Measurements from ENCODE around the gene SPPL2A. TPM values are rescaled to one million over a fixed set of nuclear protein-coding genes. Genes with fewer than 3 reads are reported as not detected.
A peak's percentile ranks its signal among the peaks of the same experiment; 100 is the strongest.

Gene SPPL2A
- total RNA-seq, 1 donor from 2014 or later = 78.0 TPM

DNA sequence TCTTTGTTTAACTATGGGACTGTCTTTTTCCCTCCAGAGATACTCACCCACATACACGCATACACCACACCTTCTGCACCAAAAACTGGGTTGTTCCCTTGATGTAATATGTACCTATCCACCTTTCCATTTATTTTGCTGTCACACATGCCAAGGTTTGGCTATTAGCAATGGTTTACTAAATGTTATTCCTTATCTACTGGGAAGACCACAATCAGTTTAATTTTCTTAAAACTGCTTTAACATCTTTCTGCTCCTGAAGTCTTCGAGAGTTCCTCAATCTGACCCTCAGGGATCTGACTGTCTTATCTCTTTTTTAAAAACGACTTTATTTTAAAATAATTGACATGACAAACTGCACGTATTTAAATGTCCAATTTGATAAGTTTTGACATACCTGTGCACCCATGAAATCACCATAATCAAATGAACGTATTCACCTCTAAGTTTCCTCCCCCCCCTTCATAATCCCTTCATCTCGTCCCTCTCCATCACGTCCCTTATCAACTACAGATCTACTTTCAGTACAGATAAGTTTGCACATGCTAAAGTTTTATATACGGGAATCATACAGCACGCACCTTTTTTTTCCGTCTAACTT is 78.1 kb downstream of the SPPL2A start:
- Histone ChIP-seq H3K36me3 (no peaks in the 10 kb centered on the region), H3K27me3 (ENCODE audit: low read depth) (no peaks in the 10 kb centered on the region), H3K4me3 (peak overlapping the region; percentile 92), H3K9me3 (replicated peaks) (no peaks in the 10 kb centered on the region), H3K27ac (replicated peaks) (peak overlapping the region; percentile 97), H3K4me1 (peaks cover 47% of the 10 kb centered on the region)
- DNase-seq = no peak
- TF ChIP-seq, protein P1, sequence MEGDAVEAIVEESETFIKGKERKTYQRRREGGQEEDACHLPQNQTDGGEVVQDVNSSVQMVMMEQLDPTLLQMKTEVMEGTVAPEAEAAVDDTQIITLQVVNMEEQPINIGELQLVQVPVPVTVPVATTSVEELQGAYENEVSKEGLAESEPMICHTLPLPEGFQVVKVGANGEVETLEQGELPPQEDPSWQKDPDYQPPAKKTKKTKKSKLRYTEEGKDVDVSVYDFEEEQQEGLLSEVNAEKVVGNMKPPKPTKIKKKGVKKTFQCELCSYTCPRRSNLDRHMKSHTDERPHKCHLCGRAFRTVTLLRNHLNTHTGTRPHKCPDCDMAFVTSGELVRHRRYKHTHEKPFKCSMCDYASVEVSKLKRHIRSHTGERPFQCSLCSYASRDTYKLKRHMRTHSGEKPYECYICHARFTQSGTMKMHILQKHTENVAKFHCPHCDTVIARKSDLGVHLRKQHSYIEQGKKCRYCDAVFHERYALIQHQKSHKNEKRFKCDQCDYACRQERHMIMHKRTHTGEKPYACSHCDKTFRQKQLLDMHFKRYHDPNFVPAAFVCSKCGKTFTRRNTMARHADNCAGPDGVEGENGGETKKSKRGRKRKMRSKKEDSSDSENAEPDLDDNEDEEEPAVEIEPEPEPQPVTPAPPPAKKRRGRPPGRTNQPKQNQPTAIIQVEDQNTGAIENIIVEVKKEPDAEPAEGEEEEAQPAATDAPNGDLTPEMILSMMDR (IDR thresholded peaks at IDR 0.05; ENCODE audit: borderline replicate concordance) = no peak
- intact Hi-C loops (cut with micrococcal nuclease) = no loop called here

DNA sequence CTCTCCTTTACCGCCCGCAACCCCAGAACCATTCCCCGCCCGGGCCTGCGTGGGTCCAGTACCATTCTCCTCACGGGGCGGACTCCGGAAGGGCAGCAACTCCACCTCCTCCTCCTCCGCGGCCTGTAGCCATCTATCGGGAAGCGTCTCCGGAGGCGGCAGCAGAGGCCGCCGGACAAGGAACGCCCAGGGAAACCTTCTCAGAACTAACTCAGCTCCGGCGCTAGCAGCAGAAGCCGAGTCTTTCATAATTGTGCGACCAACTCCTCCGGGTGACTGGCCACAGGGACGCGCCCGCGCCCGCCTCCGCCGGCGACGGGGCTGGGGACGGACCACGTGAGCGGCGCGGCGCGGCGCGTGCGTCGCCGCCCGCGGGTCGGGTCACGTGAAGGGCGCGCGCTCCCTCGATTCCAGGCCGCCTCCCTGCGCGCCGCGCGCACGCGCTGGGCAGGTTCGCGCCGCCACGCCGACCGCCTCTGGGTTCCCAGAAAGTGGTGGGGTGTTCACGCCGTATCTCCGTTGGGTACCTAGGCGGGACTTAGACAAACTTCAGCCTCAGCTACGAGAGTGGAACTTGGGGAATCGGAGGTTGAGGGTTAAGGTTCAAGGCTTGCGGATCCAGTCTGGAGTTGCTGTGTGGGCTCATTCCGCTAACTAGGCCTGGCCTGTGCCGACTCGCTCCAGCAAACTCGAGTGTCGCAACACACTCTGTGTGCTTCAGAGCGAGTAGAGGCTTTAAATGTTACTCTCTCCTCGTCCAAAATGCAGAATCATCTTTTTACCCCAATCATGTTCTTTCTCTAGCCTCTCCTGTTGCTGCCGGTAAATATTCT is 78.8 kb downstream of the SPPL2A start, which contains the start of gene TRPM7:
Gene TRPM7, minus strand, starts transcription at position 329 of the 833 bp plus-strand sequence. Its CDS starts 264 bp downstream, at position 65.
- H3K36me3 ChIP-seq = no peaks in the 10 kb centered on the region
- intact Hi-C loops (cut with micrococcal nuclease) = no loop called here
- H3K27ac ChIP-seq (replicated peaks) = peak within 1 kb of the TSS; percentile 97
- TF ChIP-seq, protein P1 (IDR thresholded peaks at IDR 0.05; ENCODE audit: borderline replicate concordance) = no peak
- no peaks in the 10 kb centered on the region for H3K27me3 ChIP-seq (ENCODE audit: low read depth)
- H3K4me1 ChIP-seq = peaks cover 54% of the 10 kb centered on the region
- DNase-seq = peak; percentile 92
- peak within 1 kb of the TSS; percentile 92 for H3K4me3 ChIP-seq
- H3K9me3 ChIP-seq (replicated peaks) = no peaks in the 10 kb centered on the region

DNA sequence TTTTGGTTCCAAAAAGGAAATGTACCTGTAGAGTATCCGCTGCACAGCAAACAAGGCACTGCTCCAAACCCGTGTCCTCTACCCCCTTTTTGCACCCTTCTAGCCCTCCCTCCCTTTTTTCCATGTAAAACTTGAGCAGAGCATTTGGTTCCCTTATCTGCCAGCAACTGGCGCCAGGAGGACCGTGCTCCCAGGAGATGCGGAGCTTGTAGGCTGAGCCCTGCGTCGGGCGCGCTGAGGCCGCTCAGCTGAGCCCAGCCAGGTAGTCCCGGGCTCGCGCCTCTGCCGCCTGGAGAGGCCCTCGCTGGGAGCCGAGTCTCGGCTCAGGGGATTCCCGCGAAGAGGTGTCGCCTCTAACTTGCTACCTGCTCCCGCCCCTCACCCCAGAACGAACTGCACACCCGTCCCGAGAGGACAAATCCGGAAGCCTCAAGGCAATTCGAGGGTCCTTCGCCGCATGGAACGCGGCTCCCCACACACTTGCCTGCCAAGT is 79.5 kb downstream of the SPPL2A start:
- intact Hi-C loops (cut with micrococcal nuclease) = no loop called here
- peak overlapping the region; percentile 97 for H3K27ac ChIP-seq (replicated peaks)
- H3K9me3 ChIP-seq (replicated peaks) = no peaks in the 10 kb centered on the region
- TF ChIP-seq, protein P1 (IDR thresholded peaks at IDR 0.05; ENCODE audit: borderline replicate concordance) = no peak
- peak; percentile 73 for DNase-seq
- peak overlapping the region; percentile 92 for H3K4me3 ChIP-seq
- H3K27me3 ChIP-seq (ENCODE audit: low read depth) = no peaks in the 10 kb centered on the region
- H3K36me3 ChIP-seq = no peaks in the 10 kb centered on the region
- H3K4me1 ChIP-seq = peaks cover 61% of the 10 kb centered on the region

DNA sequence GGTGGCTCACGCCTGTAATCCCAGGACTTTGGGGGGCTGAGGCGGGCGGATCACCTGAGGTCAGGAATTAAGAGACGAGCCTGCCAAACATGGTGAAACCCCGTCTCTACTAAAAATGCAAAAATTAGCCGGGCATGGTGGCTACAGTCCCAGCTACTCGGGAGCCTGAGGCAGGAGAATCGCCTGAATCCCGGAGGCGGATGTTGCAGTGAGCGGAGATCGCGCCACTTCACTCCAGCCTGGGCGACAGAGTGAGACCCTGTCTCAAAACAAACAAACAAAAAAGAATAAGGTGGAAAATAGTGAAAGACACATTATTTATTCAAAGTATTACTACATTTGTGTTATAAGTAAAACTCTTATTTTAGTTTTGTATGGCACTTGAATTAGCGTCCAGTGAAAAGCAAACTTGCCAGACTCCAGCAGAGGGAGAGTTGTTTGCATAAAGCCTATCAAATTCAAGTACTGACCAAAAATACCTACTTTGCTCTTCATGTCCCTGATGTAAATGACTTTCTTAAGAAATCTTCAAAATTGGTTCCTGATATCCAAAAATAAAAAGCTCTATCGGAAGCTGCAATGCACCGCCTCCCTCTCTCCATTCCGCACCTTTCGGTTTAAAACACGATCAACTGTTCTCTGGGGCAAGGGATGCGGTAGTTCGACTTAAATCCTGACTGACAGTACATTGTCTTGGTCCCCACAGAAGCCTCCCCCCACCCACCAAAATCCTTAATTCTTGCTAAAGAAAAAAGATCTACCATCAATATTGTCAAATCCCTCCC is 80.1 kb downstream of the SPPL2A start:
- no peak for DNase-seq
- peak overlapping the region; percentile 92 for H3K4me3 ChIP-seq
- H3K36me3 ChIP-seq = no peaks in the 10 kb centered on the region
- H3K4me1 ChIP-seq = peaks cover 67% of the 10 kb centered on the region
- peak overlapping the region; percentile 97 for H3K27ac ChIP-seq (replicated peaks)
- no peaks in the 10 kb centered on the region for H3K27me3 ChIP-seq (ENCODE audit: low read depth)
- intact Hi-C loops (cut with micrococcal nuclease) = no loop called here
- no peaks in the 10 kb centered on the region for H3K9me3 ChIP-seq (replicated peaks)
- TF ChIP-seq, protein P1 (IDR thresholded peaks at IDR 0.05; ENCODE audit: borderline replicate concordance) = peak; percentile 14

DNA sequence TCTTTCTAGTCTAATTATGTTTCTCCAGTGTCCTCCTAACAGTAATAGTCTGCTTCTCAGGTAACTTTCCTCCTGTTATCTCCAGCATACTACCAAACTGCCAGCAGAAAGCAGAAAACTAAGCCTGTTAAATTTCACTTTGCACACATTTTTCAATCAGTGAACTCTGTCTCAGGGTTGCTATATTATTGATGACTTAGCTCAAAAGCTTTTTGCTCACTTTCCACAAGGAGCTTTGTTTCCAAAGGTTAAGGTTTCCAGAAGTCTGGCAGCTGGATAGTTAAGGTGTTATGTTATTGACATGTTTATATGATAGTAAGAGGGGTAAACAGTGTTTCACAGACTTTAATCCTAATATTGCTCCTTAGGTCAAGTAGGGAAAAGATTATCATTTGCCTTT is 84.0 kb downstream of the SPPL2A start:
- Histone ChIP-seq H3K4me1 (peaks cover 95% of the 10 kb centered on the region), H3K36me3 (no peaks in the 10 kb centered on the region), H3K9me3 (replicated peaks) (no peaks in the 10 kb centered on the region), H3K27me3 (ENCODE audit: low read depth) (no peaks in the 10 kb centered on the region), H3K4me3 (peak overlapping the region; percentile 32), H3K27ac (replicated peaks) (peak overlapping the region; percentile 52)
- intact Hi-C loops (cut with micrococcal nuclease) = no loop called here
- no peak for DNase-seq
- TF ChIP-seq, protein P1 (IDR thresholded peaks at IDR 0.05; ENCODE audit: borderline replicate concordance) = no peak
